ENCODE results near the gene CA4. TPM values are rescaled to one million over a fixed set of nuclear protein-coding genes. Genes with fewer than 3 reads are reported as not detected.
"Not testable (repeated sequence)": the region's sequence is repeated elsewhere in the genome, so short reads cannot be mapped to it uniquely, and the experiment has no call there.

CA4 gene
- total RNA-seq, 1 donor from 2014 or later = 0.26 TPM

- no peaks in the 10 kb centered on the region for H3K4me1 Mint-ChIP-seq
- H3K27ac Mint-ChIP-seq (ENCODE audit: unreplicated experiment) = no peak overlapping the region
- no peak for DNase-seq (ENCODE audit: low read depth, low spot score)
- no peaks in the 10 kb centered on the region for H3K9me3 Mint-ChIP-seq
- H3K4me3 Mint-ChIP-seq = no peak overlapping the region
- H3K36me3 Mint-ChIP-seq (ENCODE audit: low read depth) = no peaks in the 10 kb centered on the region
- TF ChIP-seq CTCF (conservative IDR thresholded peaks at IDR 0.05) = peak; percentile 20
- H3K27me3 Mint-ChIP-seq (ENCODE audit: low read depth) = peaks cover 24% of the 10 kb centered on the region
These were observed 42.1 kb upstream of the CA4 start for GRCh38 chr17:60107526-60108257.

GRCh38 chr17:60108309-60108708 is 41.5 kb upstream of the CA4 start:
- H3K36me3 Mint-ChIP-seq (ENCODE audit: low read depth); DNase-seq (ENCODE audit: low read depth, low spot score); H3K4me1 Mint-ChIP-seq; H3K9me3 Mint-ChIP-seq; H3K27ac Mint-ChIP-seq (ENCODE audit: unreplicated experiment); H3K4me3 Mint-ChIP-seq: not testable (repeated sequence)
- H3K27me3 Mint-ChIP-seq (ENCODE audit: low read depth) = peaks cover 24% of the 10 kb centered on the region

GRCh38 chr17:60108712-60109111 is 41.1 kb upstream of the CA4 start:
- Mint-ChIP-seq H3K36me3 (ENCODE audit: low read depth) (no peaks in the 10 kb centered on the region), H3K9me3 (no peaks in the 10 kb centered on the region), H3K4me1 (no peaks in the 10 kb centered on the region), H3K27ac (ENCODE audit: unreplicated experiment) (no peak overlapping the region), H3K27me3 (ENCODE audit: low read depth) (peaks cover 24% of the 10 kb centered on the region), H3K4me3 (no peak overlapping the region)
- TF ChIP-seq CTCF (conservative IDR thresholded peaks at IDR 0.05) = no peak
- no peak for DNase-seq (ENCODE audit: low read depth, low spot score)

GRCh38 chr17:60109161-60109560 is 40.6 kb upstream of the CA4 start:
- no peaks in the 10 kb centered on the region for H3K4me1 Mint-ChIP-seq
- peaks cover 24% of the 10 kb centered on the region for H3K27me3 Mint-ChIP-seq (ENCODE audit: low read depth)
- H3K27ac Mint-ChIP-seq (ENCODE audit: unreplicated experiment) = no peak overlapping the region
- no peak for DNase-seq (ENCODE audit: low read depth, low spot score)
- no peaks in the 10 kb centered on the region for H3K9me3 Mint-ChIP-seq
- no peaks in the 10 kb centered on the region for H3K36me3 Mint-ChIP-seq (ENCODE audit: low read depth)
- TF ChIP-seq CTCF (conservative IDR thresholded peaks at IDR 0.05) = no peak
- H3K4me3 Mint-ChIP-seq = no peak overlapping the region

- Mint-ChIP-seq H3K27ac (ENCODE audit: unreplicated experiment) (no peak overlapping the region), H3K27me3 (ENCODE audit: low read depth) (peaks cover 24% of the 10 kb centered on the region), H3K4me1 (no peaks in the 10 kb centered on the region), H3K4me3 (no peak overlapping the region), H3K36me3 (ENCODE audit: low read depth) (no peaks in the 10 kb centered on the region), H3K9me3 (no peaks in the 10 kb centered on the region)
- no peak for TF ChIP-seq CTCF (conservative IDR thresholded peaks at IDR 0.05)
- DNase-seq (ENCODE audit: low read depth, low spot score) = no peak
These were observed 39.2 kb upstream of the CA4 start for GRCh38 chr17:60110586-60110985.

- DNase-seq (ENCODE audit: low read depth, low spot score); H3K4me1 Mint-ChIP-seq; H3K4me3 Mint-ChIP-seq; H3K27ac Mint-ChIP-seq (ENCODE audit: unreplicated experiment); H3K36me3 Mint-ChIP-seq (ENCODE audit: low read depth); H3K9me3 Mint-ChIP-seq: not testable (repeated sequence)
- TF ChIP-seq CTCF (conservative IDR thresholded peaks at IDR 0.05) = peak; percentile 38
- H3K27me3 Mint-ChIP-seq (ENCODE audit: low read depth) = peaks cover 20% of the 10 kb centered on the region
These were observed 38.1 kb upstream of the CA4 start for GRCh38 chr17:60111661-60112060.

- H3K27me3 Mint-ChIP-seq (ENCODE audit: low read depth); H3K36me3 Mint-ChIP-seq (ENCODE audit: low read depth); H3K4me1 Mint-ChIP-seq; H3K9me3 Mint-ChIP-seq; H3K4me3 Mint-ChIP-seq; DNase-seq (ENCODE audit: low read depth, low spot score); H3K27ac Mint-ChIP-seq (ENCODE audit: unreplicated experiment): not testable (repeated sequence)
These were observed 34.4 kb upstream of the CA4 start for GRCh38 chr17:60115364-60115763.

GRCh38 chr17:60116196-60116595 is 33.6 kb upstream of the CA4 start:
- not testable (repeated sequence) for H3K36me3 Mint-ChIP-seq (ENCODE audit: low read depth); H3K4me1 Mint-ChIP-seq; DNase-seq (ENCODE audit: low read depth, low spot score); H3K4me3 Mint-ChIP-seq; H3K27ac Mint-ChIP-seq (ENCODE audit: unreplicated experiment); H3K9me3 Mint-ChIP-seq; H3K27me3 Mint-ChIP-seq (ENCODE audit: low read depth)

- H3K4me3 Mint-ChIP-seq, H3K9me3 Mint-ChIP-seq: not testable (repeated sequence)
These were observed 30.6 kb upstream of the CA4 start for GRCh38 chr17:60119162-60119561.

More at GRCh38 chr17:60119162-60119561, 30.6 kb upstream of the CA4 start:
- not testable (repeated sequence) for DNase-seq (ENCODE audit: low read depth, low spot score); H3K4me1 Mint-ChIP-seq; H3K27me3 Mint-ChIP-seq (ENCODE audit: low read depth); H3K36me3 Mint-ChIP-seq (ENCODE audit: low read depth); H3K27ac Mint-ChIP-seq (ENCODE audit: unreplicated experiment)
